ENCODE measurements around the gene TXNDC11.

- TF ChIP-seq CTCF (IDR thresholded peaks at IDR 0.05) (no peak), POLR2A (IDR thresholded peaks at IDR 0.05) (no peak)
Measured at GRCh38 chr16:11633113-11633512, 109.5 kb downstream of the TXNDC11 start.
